B cell (primary cell): ENCODE results near the gene TPCN2. TPM values are rescaled to one million over a fixed set of nuclear protein-coding genes. Genes with fewer than 3 reads are reported as not detected.

Experiments used
- ATAC-seq: fragments of 200-7000 bp; cut with Tn5 transposase; one replicate; pipeline ENCODE4 v1.10.0; 2021; ENCODE audit warnings: low read depth, mild to moderate bottlenecking, moderate number of reproducible peaks, moderate library complexity
- CTCF ChIA-PET: fragments of 350-600 bp; sonication (Branson Sonifier 250); formaldehyde crosslinking; loops from one replicate; lab custom pipeline; 2021; ENCODE audit warnings: antibody characterized with exemption, inconsistent platforms; lab: Charles Lee
- POLR2A ChIA-PET: fragments of 350-600 bp; sonication (Branson Sonifier 250); formaldehyde crosslinking; loops from one replicate; lab custom pipeline; 2021; ENCODE audit warnings: antibody characterized with exemption; lab: Charles Lee
- DNase-seq: peaks from one replicate; pipeline ENCODE4 v3.0.0; 2013
- H2AFZ ChIP-seq: 2 replicates; pipeline ENCODE4 v1.6.1; 2012; ENCODE audit warnings: mild to moderate bottlenecking, low read depth, low read length; ENCODE audit not compliant: insufficient read depth, poor library complexity, severe bottlenecking
- H3K27ac ChIP-seq, 2 donors: 1 replicate in 1 of 2; 2 replicates in 1 of 2; pipeline ENCODE4 v1.5.1; 2012 to 2013; ENCODE audit warnings: low read length in 2 of 2, mild to moderate bottlenecking in 2 of 2, moderate library complexity in 1 of 2
- H3K27me3 ChIP-seq, 4 experiments: fragments of 200-600 bp in 1 of 4; sonication (generic) in 1 of 4; replicated peaks in 1 of 4; 1 replicate in 2 of 4; 2 replicates in 2 of 4; pipeline versions ENCODE4 v1.6.1 to v1.7.0; 2013 to 2016; ENCODE audit warnings: low read length in 3 of 4, mild to moderate bottlenecking in 2 of 4, mixed read lengths in 1 of 4, moderate library complexity in 1 of 4; ENCODE audit not compliant: insufficient read depth in 4 of 4, control insufficient read depth in 3 of 4; ENCODE audit errors: control extremely low read depth in 1 of 4
- H3K36me3 ChIP-seq, 2 experiments: replicated peaks in 1 of 2; 1 replicate in 1 of 2; 2 replicates in 1 of 2; pipeline versions ENCODE4 v1.6.1 to v1.7.1; 2013; ENCODE audit warnings: low read length in 1 of 2; ENCODE audit not compliant: insufficient read depth in 2 of 2, control insufficient read depth in 1 of 2; ENCODE audit errors: control extremely low read depth in 1 of 2, extremely low read depth in 1 of 2
- H3K4me1 ChIP-seq, 2 donors: fragments of 200-600 bp in 1 of 2; sonication (generic) in 1 of 2; 1 replicate in 1 of 2; 2 replicates in 1 of 2; pipeline versions ENCODE4 v1.5.1 to v1.6.1; 2013 to 2017; ENCODE audit warnings: low read length in 2 of 2; ENCODE audit not compliant: control insufficient read depth in 2 of 2, insufficient read depth in 2 of 2
- H3K4me2 ChIP-seq: replicated peaks from 2 replicates; pipeline ENCODE3; 2012; ENCODE audit warnings: mild to moderate bottlenecking, low read depth, low read length; ENCODE audit not compliant: poor library complexity, severe bottlenecking
- H3K4me3 ChIP-seq, 5 experiments: fragments of 200-600 bp in 1 of 5; sonication (generic) in 1 of 5; 1 replicate in 3 of 5; 2 replicates in 2 of 5; pipeline versions ENCODE4 v1.5.1 to v1.7.0; 2011 to 2016; ENCODE audit warnings: low read length in 4 of 5, mild to moderate bottlenecking in 4 of 5, low read depth in 2 of 5, control low read depth in 1 of 5, moderate library complexity in 1 of 5; ENCODE audit not compliant: insufficient read depth in 1 of 5; ENCODE audit errors: control extremely low read depth in 1 of 5, extremely low read depth in 1 of 5
- H3K79me2 ChIP-seq: fragments of 200-600 bp; sonication (generic); one replicate; pipeline ENCODE4 v1.6.0; 2016; ENCODE audit warnings: low read length; ENCODE audit not compliant: control insufficient read depth, insufficient read depth
- H3K9ac ChIP-seq: fragments of 200-600 bp; sonication (generic); 2 replicates; pipeline ENCODE4 v1.6.1; 2017; ENCODE audit warnings: mild to moderate bottlenecking, low read length, moderate library complexity
- H3K9me3 ChIP-seq, 3 donors: one replicate each; pipeline versions ENCODE4 v1.6.1 to v1.7.1; 2013; ENCODE audit warnings: low read length in 2 of 3; ENCODE audit not compliant: control insufficient read depth in 2 of 3, insufficient read depth in 1 of 3; ENCODE audit errors: control extremely low read depth in 1 of 3
- H4K20me1 ChIP-seq: 2 replicates; pipeline ENCODE4 v1.6.0; 2012; ENCODE audit warnings: mild to moderate bottlenecking, low read length; ENCODE audit not compliant: insufficient read depth, control insufficient read depth, poor library complexity, severe bottlenecking
- H3K27ac Mint-ChIP-seq: one replicate; pipeline ENCODE4 v1.8.0; 2021; ENCODE audit warnings: mixed read lengths
- H3K27me3 Mint-ChIP-seq: one replicate; pipeline ENCODE4 v1.8.0; 2021; ENCODE audit warnings: mixed read lengths
- H3K4me1 Mint-ChIP-seq: one replicate; pipeline ENCODE4 v1.8.0; 2021; ENCODE audit warnings: mixed read lengths
- H3K4me3 Mint-ChIP-seq: one replicate; pipeline ENCODE4 v1.8.0; 2021; ENCODE audit warnings: mixed read lengths
- H3K9me3 Mint-ChIP-seq: one replicate; pipeline ENCODE4 v1.8.0; 2022; ENCODE audit warnings: mixed read lengths; ENCODE audit not compliant: insufficient read depth
- CTCF ChIP-seq: fragments of 200-600 bp; IDR thresholded peaks from one replicate; pipeline ENCODE4 v1.8.0; 2022; ENCODE audit warnings: antibody characterized with exemption, mild to moderate bottlenecking
- EZH2 ChIP-seq: IDR thresholded peaks from 2 replicates; pipeline ENCODE4 v1.6.1; 2012; ENCODE audit warnings: borderline replicate concordance, low read depth, mild to moderate bottlenecking, moderate library complexity, low read length; ENCODE audit not compliant: insufficient read depth, poor library complexity, severe bottlenecking
- WGBS: methylation state at CpG from one replicate; pipeline ENCODE4 v1.1.5; 2013; ENCODE audit warnings: missing lambda C conversion rate; ENCODE audit not compliant: insufficient coverage; 5-methylcytosine and 5-hydroxymethylcytosine counted together
- intact Hi-C: fragments of 100-400 bp; cut with micrococcal nuclease; formaldehyde crosslinking; loops from one replicate; pipeline ENCODE4 v1.10.0; 2022
- polyA plus RNA-seq: library from polyadenylated mRNA; depleted of rRNA; stranded (reverse); fragments of >200 nt; gene quantifications from 2 replicates; pipeline ENCODE4 v1.2.3, GENCODE V29; 2012
- total RNA-seq, 2 donors: library from RNA; stranded (reverse); fragments of 120-200 nt in 1 of 2; gene quantifications; 1 replicate in 1 of 2; 2 replicates in 1 of 2; pipeline versions ENCODE4 v1.2.3 to v1.2.4, GENCODE V29; 2013 to 2022

TPCN2 gene
- total and polyA plus RNA-seq, 2 donors (not counting 1 experiment from before 2014, with no cell fraction given) = 16.8 to 71.4 TPM

- ATAC-seq (no peak), DNase-seq (no peak)
- H4K20me1 ChIP-seq = no peaks in the 10 kb centered on the region
- WGBS = 93% methylated on average over 8 of the region's 10 CpGs
- peaks cover 0 to 7% of the 10 kb centered on the region in 2 experiments for H3K36me3 ChIP-seq
- H3K4me2 ChIP-seq = no peak overlapping the region
- no peak overlapping the region for H3K4me3 Mint-ChIP-seq
- no peaks in the 10 kb centered on the region for H3K27me3 ChIP-seq
- TF ChIP-seq EZH2 (no peak), CTCF (no peak)
- no peak overlapping the region for H2AFZ ChIP-seq
- H3K79me2 ChIP-seq = no peaks in the 10 kb centered on the region
- no peaks in the 10 kb centered on the region for H3K4me1 Mint-ChIP-seq
- intact Hi-C loops = no loop called here
- peaks cover 2% of the 10 kb centered on the region for H3K27me3 Mint-ChIP-seq
- CTCF ChIA-PET = no interaction called here
- H3K4me1 ChIP-seq = no peaks in the 10 kb centered on the region
- H3K27ac Mint-ChIP-seq = no peak overlapping the region
- H3K9ac ChIP-seq = no peak overlapping the region
- H3K4me3 ChIP-seq = no peak overlapping the region
- peaks cover 0 to 5% (median 0%) of the 10 kb centered on the region in 3 donors for H3K9me3 ChIP-seq
- no peak overlapping the region for H3K27ac ChIP-seq
- no peaks in the 10 kb centered on the region for H3K9me3 Mint-ChIP-seq
- POLR2A ChIA-PET = no interaction called here
Observed at GRCh38 chr11:69095300-69095699, 46.6 kb downstream of the TPCN2 start.

- Mint-ChIP-seq H3K4me3 (no peak overlapping the region), H3K27me3 (peaks cover 2% of the 10 kb centered on the region), H3K4me1 (peaks cover under 1% of the 10 kb centered on the region), H3K9me3 (no peaks in the 10 kb centered on the region), H3K27ac (no peak overlapping the region)
- H3K9me3 ChIP-seq = peaks cover 0 to 8% (median 0%) of the 10 kb centered on the region in 3 donors
- H3K4me1 ChIP-seq = peaks cover 0 to under 1% of the 10 kb centered on the region in 2 donors
- H3K4me2 ChIP-seq = no peak overlapping the region
- ATAC-seq (no peak), DNase-seq (no peak)
- no peaks in the 10 kb centered on the region for H3K79me2 ChIP-seq
- no peaks in the 10 kb centered on the region for H4K20me1 ChIP-seq
- no peak overlapping the region for H3K4me3 ChIP-seq
- H3K27me3 ChIP-seq = peaks cover 0 to 8% (median 2%) of the 10 kb centered on the region in 4 experiments
- H2AFZ ChIP-seq = no peak overlapping the region
- 93% methylated on average over 13 of the region's 13 CpGs for WGBS
- no peak overlapping the region for H3K9ac ChIP-seq
- peaks cover 0 to 5% of the 10 kb centered on the region in 2 experiments for H3K36me3 ChIP-seq
- intact Hi-C loops = no loop called here
- CTCF ChIA-PET = interaction anchor here (0.6 kb wide), 1 partner anchor 209 kb away, joined by 5 read pairs; no protein-coding TSS in a partner anchor
- TF ChIP-seq EZH2 = no peak
- no peak for TF ChIP-seq CTCF
- no peak overlapping the region for H3K27ac ChIP-seq
- POLR2A ChIA-PET = no interaction called here
Observed at GRCh38 chr11:69096473-69096872, 47.7 kb downstream of the TPCN2 start.
